Measurements from ENCODE around the gene INAFM1.
"Not testable (repeated sequence)": the region's sequence is repeated elsewhere in the genome, so short reads cannot be mapped to it uniquely, and the experiment has no call there.

Gene INAFM1

DNA sequence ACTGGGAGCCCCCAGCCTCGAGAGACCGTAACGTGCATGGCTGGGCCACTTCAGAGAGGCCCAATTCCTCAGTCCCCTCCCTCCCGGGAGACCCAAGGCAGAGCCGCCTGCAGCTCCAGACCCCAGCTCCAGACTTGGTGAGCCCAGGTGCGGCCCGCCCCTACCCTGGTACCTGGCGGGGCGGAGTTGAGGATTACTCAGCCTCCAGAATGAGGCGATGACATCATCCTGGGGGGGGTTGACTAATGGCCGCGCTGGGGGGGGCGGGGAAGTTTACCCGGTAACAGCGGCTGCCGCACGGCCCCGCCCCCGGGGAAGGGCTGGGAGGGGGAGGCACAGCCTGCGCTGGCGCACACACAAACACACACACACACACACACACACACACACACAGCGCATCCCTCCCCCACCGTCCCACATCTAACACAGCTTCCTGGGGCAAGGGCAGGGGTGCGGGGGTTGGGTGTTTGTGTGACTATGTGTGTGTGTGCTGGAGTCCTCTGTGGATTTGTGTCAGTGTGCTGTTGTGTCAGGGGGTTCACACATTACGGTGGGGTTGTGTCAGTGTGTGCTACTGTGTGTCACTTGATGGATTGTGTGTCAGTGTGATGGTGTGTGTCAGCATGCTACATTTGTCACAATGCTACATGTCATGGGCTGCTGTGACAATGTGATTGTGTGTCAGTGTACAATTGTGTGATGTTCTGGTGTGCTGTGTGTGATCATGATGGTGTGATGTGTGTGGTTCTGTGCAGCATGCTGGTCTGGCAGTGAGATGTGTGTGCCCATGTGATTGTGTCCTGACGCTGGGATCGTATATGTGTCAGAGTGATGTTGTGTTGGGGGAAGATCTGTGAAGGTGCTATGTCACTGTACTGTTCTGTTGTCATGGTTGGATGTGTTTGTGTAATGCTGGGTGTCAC lies 33.4 kb upstream of the INAFM1 start:
- DNase-seq (ENCODE audit: low read depth in 2 of 2): peak; percentile 72 to 83

DNA sequence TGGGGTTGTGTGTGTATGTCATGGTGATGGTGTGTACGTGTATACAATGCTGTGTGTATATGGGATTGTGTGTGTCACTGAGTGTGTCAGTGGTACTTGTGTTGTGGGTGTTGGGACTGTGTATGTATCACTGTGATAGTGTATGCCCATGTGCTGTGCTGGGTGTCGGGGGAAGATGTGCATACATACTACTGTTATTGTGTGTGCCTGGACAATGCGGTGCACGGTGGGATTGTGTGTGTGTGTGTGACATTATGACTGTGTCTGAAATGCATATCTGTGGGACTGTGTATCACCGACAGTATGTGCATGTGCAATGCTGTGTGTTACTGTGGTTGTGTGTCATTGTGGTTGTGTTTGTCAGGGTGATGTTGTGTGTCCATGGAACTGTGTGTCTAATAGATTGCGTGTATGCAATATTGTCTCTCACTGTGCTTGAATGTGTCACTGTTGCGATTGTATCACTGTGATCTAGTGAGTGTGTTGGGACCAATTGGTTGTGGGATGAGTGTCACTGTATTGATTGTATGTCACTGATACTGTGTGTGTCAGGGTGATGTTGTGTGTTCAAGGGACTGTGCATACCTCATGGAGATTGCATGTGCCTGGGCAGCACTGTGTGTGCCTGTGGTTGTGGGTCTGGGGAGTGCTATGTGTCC lies 32.6 kb upstream of the INAFM1 start:
- DNase-seq (ENCODE audit: low read depth in 2 of 2): no peak

GRCh38 chr19:47243364-47243775 lies 31.3 kb upstream of the INAFM1 start:
- DNase-seq (ENCODE audit: low read depth in 2 of 2): no peak

DNA sequence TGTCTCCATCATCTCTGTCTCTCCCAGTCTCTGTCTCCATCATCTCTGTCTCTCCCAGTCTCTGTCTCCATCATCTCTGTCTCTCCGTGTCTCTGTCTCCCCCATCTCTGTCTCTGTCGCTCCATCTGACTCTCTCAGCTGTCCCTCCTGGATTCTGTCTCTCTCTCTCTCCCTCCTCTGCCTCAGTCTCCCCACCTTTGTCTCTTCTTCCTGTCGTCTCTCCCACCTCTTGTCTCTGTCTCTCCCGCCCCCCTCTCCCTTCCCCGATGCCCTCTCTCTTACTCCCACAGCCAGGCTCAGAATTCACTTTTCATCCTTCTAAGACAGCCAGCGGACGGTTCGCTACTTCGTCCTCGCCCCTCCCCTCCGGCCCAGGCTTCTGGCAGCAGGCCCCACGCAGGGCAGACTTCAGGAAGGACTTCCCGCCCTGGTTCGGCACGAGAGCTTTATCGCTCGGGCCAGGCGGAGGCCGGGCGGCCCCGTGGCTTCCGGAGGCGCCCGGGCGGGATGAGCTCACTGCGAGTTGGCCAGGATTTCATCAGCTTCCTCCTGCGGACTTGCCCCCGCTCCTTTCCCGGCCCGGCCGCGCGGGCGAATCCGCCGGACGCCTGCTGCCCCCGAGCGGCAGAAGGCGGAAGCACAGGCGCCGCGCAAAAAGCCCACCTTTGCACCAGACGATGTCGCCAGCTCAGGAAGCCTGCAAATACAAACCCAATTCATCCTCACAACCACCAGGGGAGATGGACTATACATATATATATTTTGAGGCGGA lies 30.7 kb upstream of the INAFM1 start:
- DNase-seq (ENCODE audit: low read depth in 2 of 2): peak; percentile 80 to 83

DNA sequence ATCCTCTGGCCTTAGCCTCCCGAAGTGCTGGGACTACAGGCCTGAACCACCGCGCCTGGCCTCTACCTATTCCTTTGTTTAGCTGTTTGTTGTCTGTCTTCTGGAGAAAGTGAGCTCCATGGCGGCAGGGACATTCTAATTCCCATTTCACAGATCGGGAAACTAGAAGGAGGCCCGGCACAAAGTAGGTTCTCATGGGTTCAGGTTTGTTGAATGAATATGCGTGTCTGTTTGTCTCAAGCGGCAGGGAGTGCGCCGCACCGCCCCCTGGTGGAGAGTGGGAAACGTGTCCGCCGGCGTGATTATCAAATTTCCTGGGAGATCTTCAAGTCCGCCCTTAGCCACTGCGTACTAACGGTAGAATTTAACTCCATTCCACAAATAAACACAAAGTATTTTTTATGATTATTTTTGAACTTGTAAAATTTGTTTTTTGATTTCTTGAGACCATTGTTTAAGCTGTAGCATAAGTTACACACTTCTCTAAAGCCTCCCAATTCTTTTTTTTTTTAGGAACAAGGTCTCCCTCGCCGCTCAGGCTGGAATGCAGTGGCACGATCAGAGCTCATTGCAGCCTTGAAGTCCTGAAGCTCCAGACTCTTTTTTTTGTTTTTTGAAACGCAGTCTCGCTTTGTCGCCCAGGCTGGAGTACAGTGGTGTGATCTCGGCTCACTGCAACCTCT lies 27.2 kb upstream of the INAFM1 start:
- DNase-seq (ENCODE audit: low read depth in 2 of 2): peak; percentile 74 to 80

- not testable (repeated sequence) for DNase-seq (ENCODE audit: low read depth in 2 of 2)
Observed at GRCh38 chr19:47253016-47253415, 21.7 kb upstream of the INAFM1 start.

DNA sequence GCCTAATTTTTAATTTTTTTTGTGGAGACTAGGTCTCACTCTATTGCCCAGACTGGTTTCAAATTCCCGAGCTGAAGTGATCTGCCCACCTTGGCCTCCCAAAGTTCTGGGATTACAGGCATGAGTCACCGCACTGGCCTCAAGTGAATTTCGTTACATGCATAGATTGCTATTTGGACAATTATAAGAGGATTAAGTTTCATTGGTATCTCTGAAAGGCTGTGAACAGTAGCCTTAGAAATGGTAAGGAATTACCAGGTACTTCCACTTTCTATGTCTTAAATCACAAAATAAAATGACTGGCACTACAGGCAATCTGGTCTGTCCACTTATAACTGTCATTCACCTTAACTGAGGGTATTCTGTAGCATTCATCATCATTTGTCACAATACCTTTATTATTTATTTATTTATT lies 21.2 kb upstream of the INAFM1 start:
- DNase-seq (ENCODE audit: low read depth in 2 of 2): no peak

DNA sequence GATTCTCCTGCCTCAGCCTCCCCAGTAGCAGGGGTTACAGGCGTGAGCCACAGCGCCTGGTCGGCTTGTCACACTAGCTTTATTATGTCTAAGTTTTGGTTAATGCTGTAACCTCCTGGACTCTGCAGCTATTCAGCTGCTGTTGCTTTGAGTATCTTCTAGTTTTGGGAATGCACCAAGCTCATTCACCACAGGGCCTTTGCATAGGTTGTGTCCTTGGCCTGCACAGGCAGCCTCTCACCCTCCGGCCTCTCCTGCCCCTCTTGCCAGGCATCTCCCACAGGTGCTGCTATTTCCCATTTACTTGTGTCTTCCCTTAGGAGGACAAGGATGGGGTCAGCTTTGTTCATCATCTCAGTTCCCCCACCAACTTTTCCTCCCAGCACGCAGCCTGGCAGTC lies 20.7 kb upstream of the INAFM1 start:
- no peak for DNase-seq (ENCODE audit: low read depth in 2 of 2)

DNA sequence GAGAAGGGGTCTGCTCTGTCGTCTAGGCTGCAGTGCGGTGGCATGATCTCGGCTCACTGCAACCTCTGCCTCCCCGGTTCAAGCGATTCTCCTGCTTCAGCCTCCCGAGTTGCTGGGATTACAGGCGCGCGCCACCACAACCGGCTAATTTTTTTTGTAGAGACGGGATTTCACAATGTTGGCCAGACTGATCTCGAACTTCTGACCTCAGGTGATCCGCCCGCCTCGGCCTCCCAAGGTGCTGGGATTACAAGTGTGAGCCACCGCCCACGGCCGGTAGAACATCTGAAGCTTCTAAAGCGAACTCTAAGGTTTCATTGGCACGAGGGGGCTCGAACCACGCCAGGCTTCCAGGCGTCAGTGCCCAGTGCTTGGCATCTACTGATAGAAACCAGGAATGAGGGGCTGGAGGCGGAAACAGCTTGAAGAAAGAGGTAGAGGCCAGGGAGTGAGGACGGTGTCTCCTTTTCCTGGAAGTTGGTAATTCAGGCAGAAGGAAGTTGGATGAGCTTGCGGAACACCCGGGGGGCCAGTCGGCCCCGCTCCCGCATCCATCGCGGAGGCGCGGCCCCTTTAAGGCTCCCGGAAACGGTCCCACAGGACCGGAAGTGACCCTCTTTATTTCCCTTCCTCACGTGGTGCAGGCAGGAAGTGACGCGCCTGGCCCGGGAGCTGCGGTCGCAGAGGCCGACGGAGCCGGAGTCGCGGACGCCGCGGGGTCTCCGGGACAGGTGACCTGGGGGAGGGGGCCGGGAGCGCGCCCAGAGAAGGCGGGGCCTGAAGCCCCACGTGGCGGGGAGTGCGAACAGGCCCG lies 18.6 kb upstream of the INAFM1 start, which contains the start of gene CCDC9:
Gene CCDC9, plus strand, starts transcription at position 647 of the 814 bp plus-strand sequence. CDS start 1,876 bp downstream, outside the sequence.
- peak; percentile 87 to 88 for DNase-seq (ENCODE audit: low read depth in 2 of 2)

GRCh38 chr19:47256693-47257410 lies 17.8 kb upstream of the INAFM1 start:
- peak; percentile 100 for DNase-seq (ENCODE audit: low read depth in 2 of 2)

- DNase-seq (ENCODE audit: low read depth in 2 of 2): no peak
Observed at GRCh38 chr19:47257411-47258169, 17.1 kb upstream of the INAFM1 start.

GRCh38 chr19:47258434-47258833 lies 16.3 kb upstream of the INAFM1 start:
- no peak for DNase-seq (ENCODE audit: low read depth in 2 of 2)

DNA sequence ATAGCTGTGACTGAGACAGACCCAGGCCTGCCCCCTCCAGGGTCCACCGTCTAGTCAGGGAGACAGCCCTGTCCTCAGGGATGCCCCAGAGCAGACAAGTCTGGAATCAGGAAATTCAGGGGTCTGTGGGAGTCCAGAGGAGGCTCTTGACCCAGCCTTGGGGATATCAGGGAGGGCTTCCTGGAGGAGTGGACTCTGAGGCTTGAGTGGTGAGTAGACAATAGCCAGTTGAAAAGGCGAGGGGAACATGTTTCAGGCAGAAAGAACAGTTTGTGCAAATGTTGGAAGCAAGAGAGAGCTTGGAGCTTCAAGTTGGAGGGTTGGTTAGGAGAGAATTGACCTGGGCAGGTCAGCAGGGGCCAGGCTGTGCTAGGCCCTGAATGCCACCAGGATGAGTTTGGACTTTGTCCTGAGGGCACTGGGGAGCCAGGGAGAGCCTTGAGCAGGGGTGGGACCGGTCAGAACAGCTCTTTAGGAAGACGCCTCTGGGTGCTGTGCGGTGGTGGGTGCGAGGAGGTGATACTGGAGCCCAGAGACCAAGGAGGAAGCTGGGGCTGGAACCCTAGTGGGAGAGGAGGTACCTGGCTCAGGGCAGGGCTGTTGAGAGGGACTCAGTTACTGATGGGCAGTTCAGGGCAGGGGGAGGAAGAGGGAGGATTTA lies 15.7 kb upstream of the INAFM1 start:
- no peak for DNase-seq (ENCODE audit: low read depth in 2 of 2)

- DNase-seq (ENCODE audit: low read depth in 2 of 2): no peak
Observed at GRCh38 chr19:47260476-47260875, 14.2 kb upstream of the INAFM1 start.

DNA sequence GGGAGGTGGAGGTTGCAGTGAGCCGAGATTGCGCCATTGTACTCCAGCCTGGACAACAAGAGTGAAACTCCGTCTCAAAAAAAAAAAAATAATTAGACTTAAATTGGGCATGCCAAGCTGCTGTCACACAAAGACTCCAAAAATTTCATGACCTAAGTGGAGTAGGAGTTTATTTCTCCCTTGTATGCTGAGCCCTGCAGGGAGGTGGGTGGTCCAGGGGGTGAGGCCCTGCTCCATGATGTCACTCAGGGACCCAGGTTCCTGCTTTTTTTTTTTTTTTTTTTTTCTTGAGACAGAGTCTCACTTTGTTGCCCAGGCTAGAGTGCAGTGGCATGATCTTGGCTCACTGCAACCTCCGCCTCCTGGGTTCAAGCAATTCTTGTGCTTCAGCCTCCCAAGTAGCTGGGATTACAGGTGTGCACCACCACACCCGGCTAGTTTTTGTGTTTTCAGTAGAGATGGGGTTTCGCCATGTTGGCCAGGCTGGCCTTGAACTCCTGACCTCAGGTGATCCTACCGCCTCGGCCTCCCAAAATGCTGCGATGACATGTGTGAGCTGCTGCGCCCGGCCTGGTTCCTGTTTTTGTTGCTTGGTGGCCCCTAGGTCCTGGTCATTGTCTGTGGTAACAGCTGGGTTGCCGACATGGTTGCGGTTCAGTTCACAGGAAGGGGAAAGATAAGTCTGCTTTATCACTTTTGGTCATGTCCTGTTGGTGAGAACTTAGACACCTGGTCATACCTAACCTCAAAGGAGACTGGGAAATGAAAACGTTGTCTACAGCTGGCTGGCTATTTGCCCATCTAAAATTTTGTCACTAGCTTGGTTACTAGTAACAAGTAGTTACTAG lies 12.5 kb upstream of the INAFM1 start:
- DNase-seq (ENCODE audit: low read depth in 2 of 2): not testable (repeated sequence)

DNA sequence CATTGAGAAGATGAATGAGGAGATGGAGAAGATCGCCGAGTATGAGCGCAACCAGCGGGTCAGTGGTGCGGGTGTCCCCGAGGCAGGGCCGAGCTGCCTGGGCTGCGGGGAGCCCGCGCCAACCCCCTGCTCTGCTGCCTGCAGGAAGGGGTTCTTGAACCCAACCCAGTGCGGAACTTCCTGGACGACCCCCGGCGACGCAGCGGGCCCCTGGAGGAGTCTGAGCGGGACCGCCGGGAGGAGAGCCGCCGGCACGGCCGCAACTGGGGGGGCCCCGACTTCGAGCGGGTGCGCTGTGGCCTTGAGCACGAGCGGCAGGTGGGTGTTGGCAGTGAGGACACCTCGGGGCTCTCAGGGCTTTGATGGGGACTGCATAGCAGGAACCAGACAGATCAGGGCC lies 10.1 kb upstream of the INAFM1 start:
- DNase-seq (ENCODE audit: low read depth in 2 of 2): no peak

GRCh38 chr19:47266401-47266941 lies 8.2 kb upstream of the INAFM1 start:
- DNase-seq (ENCODE audit: low read depth in 2 of 2): no peak
